GM19025 (cell line): ENCODE data around the gene CELSR1.

Source experiments
- ATAC-seq: cut with Tn5 transposase; IDR thresholded peaks from one replicate; pipeline ENCODE4 v1.9.1; 2021; ENCODE audit warnings: mild to moderate bottlenecking, low read depth, moderate library complexity; ENCODE audit not compliant: unreplicated experiment

The CELSR1 gene

GRCh38 chr22:46576556-46577367 lies 39.3 kb upstream of the CELSR1 start:
- no peak for ATAC-seq

- ATAC-seq: no peak
Observed at GRCh38 chr22:46575911-46576555, 38.6 kb upstream of the CELSR1 start.

GRCh38 chr22:46574993-46575910 lies 37.8 kb upstream of the CELSR1 start:
- no peak for ATAC-seq

GRCh38 chr22:46574438-46574992 lies 37.1 kb upstream of the CELSR1 start:
- no peak for ATAC-seq

- ATAC-seq: no peak
Observed at GRCh38 chr22:46573781-46574437, 36.5 kb upstream of the CELSR1 start.

- ATAC-seq: no peak
Observed at GRCh38 chr22:46572911-46573780, 35.7 kb upstream of the CELSR1 start.

- ATAC-seq: no peak
Observed at GRCh38 chr22:46571642-46572250, 34.3 kb upstream of the CELSR1 start.

GRCh38 chr22:46569848-46570695 lies 32.7 kb upstream of the CELSR1 start:
- no peak for ATAC-seq

- no peak for ATAC-seq
Observed at GRCh38 chr22:46569055-46569847, 31.8 kb upstream of the CELSR1 start.

GRCh38 chr22:46568102-46568809 lies 30.8 kb upstream of the CELSR1 start:
- no peak for ATAC-seq

GRCh38 chr22:46567471-46567870 lies 30.1 kb upstream of the CELSR1 start:
- no peak for ATAC-seq

- no peak for ATAC-seq
Observed at GRCh38 chr22:46564084-46564714, 26.8 kb upstream of the CELSR1 start.

- ATAC-seq: no peak
Observed at GRCh38 chr22:46563381-46564083, 26.1 kb upstream of the CELSR1 start.

GRCh38 chr22:46561435-46561905 lies 24.1 kb upstream of the CELSR1 start:
- no peak for ATAC-seq

GRCh38 chr22:46560696-46561295 lies 23.4 kb upstream of the CELSR1 start:
- no peak for ATAC-seq
